Activated CD8-positive, alpha-beta memory T cell treated with anti-CD3 and anti-CD28 coated beads, Interleukin-2, amount 50 U/mL, for 48 hours (primary cell): ENCODE data around the gene GNAT2.
A peak's percentile ranks its signal among the peaks of the same experiment; 100 is the strongest.

Experiments used
- DNase-seq: peaks from one replicate; pipeline ENCODE4 v3.0.0-alpha.2; 2020

GNAT2 gene

DNA sequence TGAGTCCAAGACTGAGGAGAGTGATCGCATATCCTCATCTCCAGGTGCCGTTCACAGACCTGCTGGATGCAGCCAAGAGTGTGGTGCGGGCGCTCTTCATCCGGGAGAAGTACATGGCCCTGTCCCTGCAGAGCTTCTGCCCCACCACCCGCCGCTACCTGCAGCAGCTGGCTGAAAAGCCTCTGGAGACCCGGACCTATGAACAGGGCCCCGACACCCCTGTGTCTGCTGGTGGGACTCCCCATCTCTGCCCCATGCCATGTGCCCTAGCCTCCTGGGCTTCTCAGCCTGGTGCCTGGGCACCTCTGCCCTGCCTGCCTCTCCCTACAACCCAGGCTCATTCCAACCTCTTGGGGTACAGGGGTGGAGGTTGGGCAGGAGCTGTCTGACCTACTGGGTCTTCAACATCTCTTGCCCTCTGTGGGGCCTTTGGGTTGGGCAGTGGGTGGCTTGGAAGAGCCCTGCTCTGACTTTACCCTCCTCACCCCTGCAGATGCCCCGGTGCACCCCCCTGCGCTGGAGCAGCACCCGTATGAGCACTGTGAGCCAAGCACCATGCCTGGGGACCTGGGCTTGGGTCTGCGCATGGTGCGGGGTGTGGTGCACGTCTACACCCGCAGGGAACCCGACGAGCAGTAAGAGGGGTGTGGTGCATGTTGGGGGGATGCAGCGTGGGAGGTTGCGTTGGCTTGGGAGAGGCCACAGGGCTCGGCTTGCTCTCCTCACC lies 7.4 kb upstream of the GNAT2 start:
- DNase-seq, result no peak

- no peak for DNase-seq
Measured at GRCh38 chr1:109625601-109626560, 6.5 kb upstream of the GNAT2 start.

GRCh38 chr1:109625176-109625575 lies 5.8 kb upstream of the GNAT2 start:
- no peak for DNase-seq

- peak; percentile 52 for DNase-seq
Measured at GRCh38 chr1:109624201-109625010, 5.0 kb upstream of the GNAT2 start.

- DNase-seq, result peak; percentile 53
Measured at GRCh38 chr1:109623601-109624161, 4.3 kb upstream of the GNAT2 start.

DNA sequence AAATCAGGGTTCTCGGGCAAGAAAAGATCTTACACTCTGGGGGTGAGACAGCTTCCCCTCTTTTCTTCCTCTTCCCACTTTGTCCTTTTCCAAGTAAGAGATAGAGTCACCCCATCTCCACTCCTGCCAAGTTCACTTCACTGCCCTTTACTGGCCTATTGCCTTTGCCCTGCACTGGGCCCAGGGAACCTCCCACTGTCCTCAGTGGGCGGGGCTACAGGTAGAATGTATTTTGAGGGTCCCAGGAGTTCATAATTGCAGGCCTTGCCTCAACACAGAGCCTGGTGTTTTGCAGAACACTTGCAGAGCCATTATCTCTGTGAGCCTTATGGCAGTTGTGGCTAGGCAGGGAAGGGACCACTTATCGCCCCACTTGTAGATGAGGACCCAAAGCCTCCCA lies 3.5 kb upstream of the GNAT2 start:
- peak; percentile 52 for DNase-seq

DNA sequence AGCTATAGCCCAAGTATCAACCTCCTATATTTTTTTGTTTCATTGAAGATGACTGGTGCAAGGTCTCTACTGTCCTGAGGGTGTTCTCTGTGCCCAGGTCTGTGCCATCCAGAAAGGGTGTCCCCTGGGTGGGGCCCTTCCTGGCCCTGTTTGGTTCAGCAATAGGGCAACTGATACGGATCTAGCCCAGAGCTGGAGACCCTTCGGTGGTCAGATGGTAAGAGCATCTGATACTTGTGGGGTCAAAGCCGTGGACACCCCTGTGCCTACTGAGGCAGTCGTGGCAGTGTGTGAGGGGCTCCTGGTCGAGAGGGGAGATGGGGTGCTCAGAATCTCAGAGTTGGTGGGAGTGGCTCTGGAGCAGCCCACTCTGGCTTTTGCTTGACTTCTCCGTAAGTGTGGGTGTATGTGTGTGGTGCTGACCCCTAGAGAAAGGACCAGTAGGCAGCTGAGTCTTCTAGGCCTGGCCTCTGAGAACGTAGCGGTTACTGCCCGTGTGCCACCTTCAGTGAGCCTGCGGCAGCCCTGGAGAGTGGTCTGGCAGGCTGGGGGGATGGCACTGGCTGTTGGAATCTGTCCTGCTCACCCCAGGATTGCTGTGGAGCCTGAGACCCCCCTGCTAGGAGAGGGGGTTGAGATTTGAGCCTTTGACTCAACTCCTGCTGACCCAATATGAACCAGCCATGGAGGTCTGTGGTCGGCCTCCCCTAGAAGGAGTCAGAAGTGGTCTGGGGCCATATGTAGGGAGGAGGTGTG lies 2.9 kb upstream of the GNAT2 start:
- peak; percentile 50 for DNase-seq

- DNase-seq, result peak; percentile 56
Measured at GRCh38 chr1:109621379-109622136, 2.1 kb upstream of the GNAT2 start.

DNA sequence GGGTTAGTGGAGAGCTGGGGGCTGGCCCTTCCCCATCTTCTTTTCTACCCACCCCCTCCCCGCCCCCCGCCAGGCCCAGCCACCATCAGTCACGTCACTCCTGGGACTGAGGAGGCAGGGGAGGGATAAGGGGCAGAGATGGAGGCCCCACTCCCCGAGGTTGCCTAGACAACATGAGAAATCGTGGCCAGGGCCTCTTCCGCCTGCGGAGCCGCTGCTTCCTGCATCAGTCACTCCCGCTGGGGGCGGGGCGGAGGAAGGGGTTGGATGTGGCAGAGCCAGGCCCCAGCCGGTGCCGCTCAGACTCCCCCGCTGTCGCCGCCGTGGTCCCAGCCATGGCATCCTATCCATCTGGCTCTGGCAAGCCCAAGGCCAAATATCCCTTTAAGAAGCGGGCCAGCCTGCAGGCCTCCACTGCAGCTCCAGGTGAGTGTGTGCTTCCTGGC lies 1.4 kb upstream of the GNAT2 start:
- DNase-seq, result peak; percentile 97

GRCh38 chr1:109620401-109620791 lies 980 bp upstream of the GNAT2 start:
- peak; percentile 68 for DNase-seq

GRCh38 chr1:109618661-109619575 lies 498 bp downstream of the GNAT2 start:
- no peak for DNase-seq

GRCh38 chr1:109617291-109617801 lies 2.1 kb downstream of the GNAT2 start:
- DNase-seq, result no peak

DNA sequence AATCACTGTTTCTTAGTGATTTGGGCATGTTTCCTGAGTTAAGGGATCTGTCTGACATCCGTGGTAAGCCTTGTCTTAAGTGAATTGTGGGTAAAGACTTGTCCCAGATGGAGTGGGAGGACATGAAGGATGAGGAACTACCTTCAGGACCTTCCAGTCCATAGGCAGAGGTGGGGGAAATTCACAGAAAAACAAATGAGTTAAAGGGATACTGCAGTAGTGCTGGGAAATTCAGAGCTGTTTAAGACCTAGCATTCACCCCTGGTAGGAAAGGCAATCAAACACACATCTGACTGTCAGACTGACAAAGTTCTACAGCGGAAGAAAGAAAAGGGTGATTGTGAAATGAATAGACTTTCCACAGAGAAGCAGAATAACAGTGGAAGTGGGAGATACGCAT lies 3.0 kb downstream of the GNAT2 start:
- no peak for DNase-seq

DNA sequence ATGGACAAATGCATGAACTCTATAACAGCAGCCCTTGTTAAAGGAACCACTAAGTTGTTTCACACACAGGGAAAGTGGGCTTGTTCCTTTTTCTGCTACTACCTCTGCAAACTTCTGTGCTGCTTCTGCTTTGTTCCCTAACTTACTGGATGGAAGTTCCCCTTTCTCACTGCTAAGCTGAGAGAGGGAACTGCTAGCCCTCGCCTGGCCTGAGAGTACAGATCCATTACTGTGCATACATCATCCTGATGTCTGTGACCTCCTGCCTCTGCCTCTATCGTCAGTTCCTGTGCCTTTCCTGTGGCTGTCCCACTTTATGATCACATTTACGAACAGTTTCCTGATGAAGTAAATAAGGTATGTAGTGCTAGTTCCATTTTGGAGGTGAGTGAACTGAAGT lies 3.5 kb downstream of the GNAT2 start:
- DNase-seq, result no peak

GRCh38 chr1:109613361-109614147 lies 5.9 kb downstream of the GNAT2 start:
- no peak for DNase-seq

GRCh38 chr1:109611308-109611990 lies 8.0 kb downstream of the GNAT2 start:
- no peak for DNase-seq

DNA sequence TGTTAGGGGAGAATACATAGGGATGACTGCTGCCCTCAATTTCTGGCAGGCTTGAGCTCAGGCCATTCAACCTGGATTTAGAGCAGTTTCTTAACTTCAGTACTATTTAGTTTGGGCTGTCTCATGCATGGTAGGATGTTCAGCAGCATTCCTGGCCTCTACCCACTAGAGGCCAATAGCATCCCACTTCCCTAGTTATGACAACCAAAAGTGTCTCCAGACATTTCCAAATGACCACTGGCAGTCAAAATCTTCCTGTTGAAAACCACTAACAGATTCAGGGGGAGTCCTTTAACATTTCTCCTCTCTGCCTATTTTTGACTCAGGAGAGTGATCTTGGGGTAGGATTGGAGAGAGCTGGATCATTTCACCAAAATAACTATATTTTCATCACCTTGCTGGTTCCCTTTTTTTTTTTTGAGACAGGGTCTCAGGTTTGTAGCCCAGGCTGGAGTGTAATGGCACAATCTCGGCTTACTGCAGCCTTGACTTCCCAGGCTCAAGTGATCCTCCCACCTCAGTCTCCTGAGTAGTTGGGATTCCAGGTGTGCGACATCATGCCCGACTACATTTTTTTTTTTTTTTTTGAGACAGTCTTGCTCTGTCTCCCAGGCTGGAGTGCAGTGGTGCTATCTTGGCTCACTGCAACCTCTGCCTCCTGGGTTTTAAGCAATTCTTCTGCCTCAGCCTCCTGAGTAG lies 8.7 kb downstream of the GNAT2 start:
- DNase-seq, result no peak

GRCh38 chr1:109609881-109610280 lies 9.5 kb downstream of the GNAT2 start:
- DNase-seq, result no peak
